Activated T-helper 17 cell treated with anti-CD3 and anti-CD28 coated beads, Interleukin-2, amount 50 U/mL, for 72 hours (primary cell): ENCODE data around the gene CCNQ. TPM values are rescaled to one million over a fixed set of nuclear protein-coding genes. Genes with fewer than 3 reads are reported as not detected.

Source experiments
- ATAC-seq: fragments of 150-1000 bp; cut with Tn5 transposase; replicated peaks from 2 replicates; pipeline ENCODE4 v1.10.0; 2021; ENCODE audit warnings: mild to moderate bottlenecking, moderate library complexity
- H3K27ac Mint-ChIP-seq: one replicate; pipeline ENCODE4 v1.8.0; 2022; ENCODE audit warnings: mixed read lengths
- H3K27me3 Mint-ChIP-seq: one replicate; pipeline ENCODE4 v1.8.0; 2022; ENCODE audit warnings: mixed read lengths
- H3K36me3 Mint-ChIP-seq: one replicate; pipeline ENCODE4 v1.8.0; 2022; ENCODE audit warnings: low read depth, mild to moderate bottlenecking, mixed read lengths
- H3K4me1 Mint-ChIP-seq: one replicate; pipeline ENCODE4 v1.8.0; 2022; ENCODE audit warnings: mixed read lengths
- H3K4me3 Mint-ChIP-seq: one replicate; pipeline ENCODE4 v1.8.0; 2022; ENCODE audit warnings: mild to moderate bottlenecking, mixed read lengths
- H3K9me3 Mint-ChIP-seq: one replicate; pipeline ENCODE4 v1.8.0; 2022; ENCODE audit warnings: mixed read lengths
- total RNA-seq, 2 donors: library from RNA; stranded (reverse); gene quantifications; one replicate each; pipeline ENCODE4 v1.2.3, GENCODE V29; 2022

The CCNQ gene
- total RNA-seq, 2 donors from 2014 or later, result 9.1 to 26.4 TPM

DNA sequence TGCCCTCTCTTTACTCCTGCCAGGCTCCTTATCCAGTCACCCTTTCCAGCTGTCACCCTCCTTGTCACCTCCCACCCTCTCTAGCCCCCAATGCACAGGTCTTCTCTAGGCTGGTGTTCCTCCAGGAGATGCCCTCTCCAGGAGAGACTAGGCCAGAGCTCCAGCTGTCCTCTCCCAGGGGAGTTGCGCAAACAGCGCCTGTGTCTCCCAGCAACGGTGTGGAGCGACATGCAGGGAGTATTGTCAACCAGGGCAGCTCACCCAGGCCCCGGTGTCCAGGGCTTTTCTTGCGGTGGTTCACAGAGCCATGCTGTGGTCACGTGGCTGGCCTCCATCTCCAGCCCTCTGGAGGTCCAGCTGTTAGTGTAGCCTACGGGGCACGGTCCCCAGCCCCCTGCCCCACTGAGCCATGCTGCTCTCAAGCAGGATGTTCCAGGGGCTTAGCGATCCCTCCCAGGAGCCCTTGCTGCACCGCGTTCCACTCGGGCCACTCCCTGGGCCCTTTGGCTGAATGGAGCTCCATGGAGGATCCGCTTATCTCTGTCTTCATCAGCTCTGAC is 34.8 kb downstream of the CCNQ start:
- no peaks in the 10 kb centered on the region for H3K4me1 Mint-ChIP-seq
- H3K9me3 Mint-ChIP-seq, result no peaks in the 10 kb centered on the region
- no peaks in the 10 kb centered on the region for H3K36me3 Mint-ChIP-seq
- H3K27ac Mint-ChIP-seq, result no peak overlapping the region
- no peaks in the 10 kb centered on the region for H3K27me3 Mint-ChIP-seq
- ATAC-seq, result no peak
- no peak overlapping the region for H3K4me3 Mint-ChIP-seq

- Mint-ChIP-seq H3K36me3 (no peaks in the 10 kb centered on the region), H3K27ac (no peak overlapping the region), H3K27me3 (no peaks in the 10 kb centered on the region), H3K9me3 (no peaks in the 10 kb centered on the region), H3K4me3 (no peak overlapping the region), H3K4me1 (no peaks in the 10 kb centered on the region)
- ATAC-seq, result no peak
Observed at GRCh38 chrX:153562546-153562945, 36.4 kb downstream of the CCNQ start.

- Mint-ChIP-seq H3K36me3 (no peaks in the 10 kb centered on the region), H3K4me3 (no peak overlapping the region), H3K27ac (no peak overlapping the region), H3K4me1 (no peaks in the 10 kb centered on the region), H3K9me3 (no peaks in the 10 kb centered on the region), H3K27me3 (no peaks in the 10 kb centered on the region)
- ATAC-seq, result no peak
Observed at GRCh38 chrX:153561337-153561736, 37.6 kb downstream of the CCNQ start.

DNA sequence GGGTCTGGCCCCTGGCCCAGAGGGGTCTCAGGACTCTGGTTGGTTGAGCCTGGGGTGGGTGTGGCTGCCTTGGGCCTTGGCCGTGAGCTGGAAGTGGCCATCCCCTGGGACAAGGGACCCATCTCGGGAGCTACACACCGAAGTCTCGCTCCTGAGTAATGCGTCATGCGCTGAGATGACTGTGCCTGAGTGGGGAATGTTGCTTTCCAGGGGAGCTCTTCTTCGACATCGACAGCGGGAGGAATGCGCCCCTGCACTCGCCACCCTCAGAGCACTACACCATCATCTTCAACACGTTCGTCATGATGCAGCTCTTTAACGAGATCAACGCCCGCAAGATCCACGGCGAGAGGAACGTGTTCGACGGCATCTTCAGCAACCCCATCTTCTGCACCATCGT is 38.5 kb downstream of the CCNQ start:
- Mint-ChIP-seq H3K4me3 (no peak overlapping the region), H3K4me1 (no peaks in the 10 kb centered on the region)
- no peak for ATAC-seq

DNA sequence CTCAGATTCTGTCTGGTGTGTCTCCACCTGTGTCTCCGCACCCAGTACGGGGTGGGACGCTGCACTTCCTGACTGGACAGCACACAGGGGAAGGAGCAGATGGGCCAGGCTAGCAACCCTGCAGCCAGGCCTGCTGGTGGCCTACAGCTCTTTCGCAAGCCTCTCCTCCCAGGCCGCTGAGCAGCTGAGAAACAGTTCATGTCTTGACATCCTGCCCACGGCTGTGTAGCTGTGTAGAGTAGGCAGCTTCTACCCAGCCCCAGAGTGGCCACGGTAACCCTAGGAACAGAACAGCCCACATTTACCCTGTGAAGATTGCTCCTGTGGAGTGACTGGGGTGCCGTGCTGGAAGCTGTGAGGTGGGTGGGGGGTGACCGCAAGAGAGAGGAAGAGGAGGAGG is 38.9 kb downstream of the CCNQ start:
- no peak for ATAC-seq
- Mint-ChIP-seq H3K27me3 (no peaks in the 10 kb centered on the region), H3K9me3 (no peaks in the 10 kb centered on the region), H3K27ac (no peak overlapping the region), H3K4me3 (no peak overlapping the region), H3K4me1 (no peaks in the 10 kb centered on the region), H3K36me3 (no peaks in the 10 kb centered on the region)

More for the DNA sequence above, 38.5 kb downstream of the CCNQ start:
- no peaks in the 10 kb centered on the region for H3K27me3 Mint-ChIP-seq
- H3K36me3 Mint-ChIP-seq, result no peaks in the 10 kb centered on the region
- H3K9me3 Mint-ChIP-seq, result no peaks in the 10 kb centered on the region
- H3K27ac Mint-ChIP-seq, result no peak overlapping the region

- no peaks in the 10 kb centered on the region for H3K4me1 Mint-ChIP-seq
- no peak overlapping the region for H3K4me3 Mint-ChIP-seq
- H3K36me3 Mint-ChIP-seq, result no peaks in the 10 kb centered on the region
- H3K27me3 Mint-ChIP-seq, result no peaks in the 10 kb centered on the region
- no peak for ATAC-seq
- no peaks in the 10 kb centered on the region for H3K9me3 Mint-ChIP-seq
- no peak overlapping the region for H3K27ac Mint-ChIP-seq
Observed at GRCh38 chrX:153557618-153558355, 41.2 kb downstream of the CCNQ start.

GRCh38 chrX:153556767-153557166 is 42.2 kb downstream of the CCNQ start:
- H3K27me3 Mint-ChIP-seq, result no peaks in the 10 kb centered on the region
- no peaks in the 10 kb centered on the region for H3K4me1 Mint-ChIP-seq
- no peak for ATAC-seq
- H3K4me3 Mint-ChIP-seq, result no peak overlapping the region
- H3K27ac Mint-ChIP-seq, result no peak overlapping the region
- no peaks in the 10 kb centered on the region for H3K9me3 Mint-ChIP-seq
- H3K36me3 Mint-ChIP-seq, result no peaks in the 10 kb centered on the region

DNA sequence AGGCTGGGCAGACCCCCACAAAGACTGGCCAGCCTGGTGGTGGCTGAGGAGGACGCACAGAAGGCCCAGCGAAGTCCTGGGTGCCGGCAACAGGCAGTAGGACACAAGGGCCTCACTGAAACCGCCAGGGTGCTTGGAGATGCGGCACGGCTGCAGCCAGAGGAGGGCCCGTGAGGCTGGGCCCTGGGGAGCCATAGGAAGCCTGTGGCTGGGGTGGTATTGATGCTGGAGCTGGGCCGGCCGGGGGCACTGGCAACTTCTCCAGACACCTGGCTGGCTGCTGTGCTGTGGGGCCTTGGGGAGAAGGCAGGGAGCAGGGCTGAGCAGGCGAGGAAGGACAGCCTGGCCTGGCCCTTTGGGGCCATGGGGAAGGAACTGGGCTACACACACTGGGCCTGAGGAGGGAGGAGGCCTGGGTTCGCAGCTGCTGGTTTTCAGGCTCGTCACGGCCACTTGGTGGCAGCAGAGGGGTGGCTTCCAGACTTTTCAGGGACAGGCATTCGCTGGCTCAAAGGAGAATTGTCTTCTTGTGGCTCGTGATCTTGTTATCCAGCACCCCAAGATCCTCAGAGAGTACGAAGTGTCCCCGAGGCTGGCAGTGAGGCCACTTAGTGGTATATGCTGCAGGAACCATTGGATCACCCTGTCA is 44.3 kb downstream of the CCNQ start:
- no peaks in the 10 kb centered on the region for H3K36me3 Mint-ChIP-seq
- H3K4me1 Mint-ChIP-seq, result no peaks in the 10 kb centered on the region
- H3K9me3 Mint-ChIP-seq, result no peaks in the 10 kb centered on the region
- H3K27me3 Mint-ChIP-seq, result no peaks in the 10 kb centered on the region
- peak; percentile 62 for ATAC-seq
- no peak overlapping the region for H3K4me3 Mint-ChIP-seq
- H3K27ac Mint-ChIP-seq, result no peak overlapping the region

- Mint-ChIP-seq H3K4me1 (no peaks in the 10 kb centered on the region), H3K27me3 (no peaks in the 10 kb centered on the region), H3K4me3 (no peak overlapping the region), H3K27ac (no peak overlapping the region), H3K36me3 (no peaks in the 10 kb centered on the region), H3K9me3 (no peaks in the 10 kb centered on the region)
- ATAC-seq, result no peak
Observed at GRCh38 chrX:153551135-153551534, 47.8 kb downstream of the CCNQ start.

GRCh38 chrX:153549807-153550206 is 49.1 kb downstream of the CCNQ start:
- Mint-ChIP-seq H3K4me1 (no peaks in the 10 kb centered on the region), H3K4me3 (no peak overlapping the region), H3K9me3 (no peaks in the 10 kb centered on the region), H3K36me3 (no peaks in the 10 kb centered on the region), H3K27me3 (no peaks in the 10 kb centered on the region), H3K27ac (no peak overlapping the region)
- no peak for ATAC-seq

GRCh38 chrX:153549231-153549630 is 49.7 kb downstream of the CCNQ start:
- Mint-ChIP-seq H3K27ac (no peak overlapping the region), H3K9me3 (no peaks in the 10 kb centered on the region), H3K27me3 (no peaks in the 10 kb centered on the region), H3K36me3 (no peaks in the 10 kb centered on the region), H3K4me3 (no peak overlapping the region), H3K4me1 (no peaks in the 10 kb centered on the region)
- ATAC-seq, result no peak

- H3K9me3 Mint-ChIP-seq, result no peaks in the 10 kb centered on the region
- H3K4me1 Mint-ChIP-seq, result no peaks in the 10 kb centered on the region
- no peak overlapping the region for H3K27ac Mint-ChIP-seq
- no peaks in the 10 kb centered on the region for H3K36me3 Mint-ChIP-seq
- ATAC-seq, result no peak
- no peak overlapping the region for H3K4me3 Mint-ChIP-seq
- H3K27me3 Mint-ChIP-seq, result no peaks in the 10 kb centered on the region
Observed at GRCh38 chrX:153547195-153547594, 51.7 kb downstream of the CCNQ start.

GRCh38 chrX:153546386-153546785 is 52.6 kb downstream of the CCNQ start:
- no peaks in the 10 kb centered on the region for H3K4me1 Mint-ChIP-seq
- no peaks in the 10 kb centered on the region for H3K27me3 Mint-ChIP-seq
- H3K36me3 Mint-ChIP-seq, result no peaks in the 10 kb centered on the region
- no peak overlapping the region for H3K27ac Mint-ChIP-seq
- no peak overlapping the region for H3K4me3 Mint-ChIP-seq
- ATAC-seq, result no peak
- no peaks in the 10 kb centered on the region for H3K9me3 Mint-ChIP-seq

DNA sequence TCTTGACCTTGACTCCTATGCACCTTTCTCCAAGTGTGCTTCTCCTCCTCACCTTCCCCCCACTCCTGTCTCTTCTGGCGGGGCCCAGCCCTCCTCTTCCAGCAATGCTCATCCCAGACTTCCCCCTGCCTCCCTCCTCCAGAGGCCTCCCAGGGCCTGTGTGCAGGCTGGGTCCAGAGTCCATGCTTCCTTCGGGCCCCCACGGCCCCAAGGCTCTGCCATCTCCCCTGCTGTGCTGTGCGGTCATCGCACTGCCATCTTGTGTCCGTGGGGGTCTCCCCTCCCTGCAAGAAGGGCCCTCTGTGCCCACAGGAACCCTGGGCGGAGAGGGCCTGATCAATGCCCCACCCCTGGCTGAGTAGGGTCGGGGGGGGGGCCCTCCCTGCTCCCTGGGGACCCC is 54.2 kb downstream of the CCNQ start:
- Mint-ChIP-seq H3K27ac (no peak overlapping the region), H3K4me3 (no peak overlapping the region), H3K27me3 (no peaks in the 10 kb centered on the region), H3K36me3 (no peaks in the 10 kb centered on the region), H3K4me1 (no peaks in the 10 kb centered on the region), H3K9me3 (no peaks in the 10 kb centered on the region)
- no peak for ATAC-seq

DNA sequence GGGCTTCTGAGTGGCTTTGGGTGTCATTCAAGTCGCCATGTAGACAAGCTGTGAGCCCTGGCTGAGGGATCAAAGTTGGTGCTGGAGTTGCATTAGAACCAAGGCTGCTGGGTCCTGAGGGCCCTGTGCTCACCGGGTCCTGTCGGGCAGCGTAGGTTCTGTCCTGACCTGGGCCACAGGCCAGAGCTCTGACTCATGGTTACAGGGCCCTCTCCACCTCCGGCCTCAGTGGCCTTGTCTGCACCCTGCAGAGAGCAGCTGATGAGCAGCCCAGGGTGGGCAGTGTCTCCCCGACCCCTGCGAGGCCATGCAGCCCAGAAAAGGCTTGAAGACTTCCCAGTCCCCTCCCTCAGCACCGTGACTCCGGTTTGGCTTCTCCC is 59.0 kb downstream of the CCNQ start:
- no peaks in the 10 kb centered on the region for H3K27me3 Mint-ChIP-seq
- no peaks in the 10 kb centered on the region for H3K4me1 Mint-ChIP-seq
- no peaks in the 10 kb centered on the region for H3K36me3 Mint-ChIP-seq

More for the DNA sequence above, 59.0 kb downstream of the CCNQ start:
- no peak overlapping the region for H3K4me3 Mint-ChIP-seq
- H3K9me3 Mint-ChIP-seq, result no peaks in the 10 kb centered on the region
- no peak overlapping the region for H3K27ac Mint-ChIP-seq
- no peak for ATAC-seq
